ENCODE data around the gene QKI.

- TF ChIP-seq CTCF (IDR thresholded peaks at IDR 0.05; ENCODE audit: low read depth, low read length) (no peak), POLR2A (IDR thresholded peaks at IDR 0.05; ENCODE audit: extremely low read depth, insufficient read length) (no peak), MAX (IDR thresholded peaks at IDR 0.05; ENCODE audit: low read depth, low read length) (no peak), MYC (IDR thresholded peaks at IDR 0.05; ENCODE audit: low read depth, low read length) (no peak)
These were observed 158.1 kb downstream of the QKI start for GRCh38 chr6:163572612-163573011.
